GM18526 (cell line): ENCODE measurements around the gene ELN.

Experiments
- POLR2A ChIP-seq: IDR thresholded peaks from 3 replicates; pipeline ENCODE4 v1.6.1; 2011; ENCODE audit not compliant: insufficient read length; ENCODE audit errors: extremely low read depth

Gene ELN

GRCh38 chr7:74042746-74043522 lies 15.0 kb downstream of the ELN start:
- TF ChIP-seq POLR2A, result no peak

GRCh38 chr7:74043523-74043951 lies 15.6 kb downstream of the ELN start:
- TF ChIP-seq POLR2A, result no peak

- TF ChIP-seq POLR2A, result no peak
These were observed 16.7 kb downstream of the ELN start for GRCh38 chr7:74044366-74045350.

GRCh38 chr7:74047804-74048380 lies 19.9 kb downstream of the ELN start:
- TF ChIP-seq POLR2A, result no peak

GRCh38 chr7:74048999-74049599 lies 21.1 kb downstream of the ELN start:
- TF ChIP-seq POLR2A, result no peak

GRCh38 chr7:74049997-74050798 lies 22.2 kb downstream of the ELN start:
- TF ChIP-seq POLR2A, result no peak

GRCh38 chr7:74051193-74051592 lies 23.2 kb downstream of the ELN start:
- no peak for TF ChIP-seq POLR2A

GRCh38 chr7:74051629-74052410 lies 23.8 kb downstream of the ELN start:
- TF ChIP-seq POLR2A, result no peak

GRCh38 chr7:74052628-74053027 lies 24.7 kb downstream of the ELN start:
- TF ChIP-seq POLR2A, result no peak

GRCh38 chr7:74053589-74054186 lies 25.7 kb downstream of the ELN start:
- TF ChIP-seq POLR2A, result no peak

- no peak for TF ChIP-seq POLR2A
These were observed 28.3 kb downstream of the ELN start for GRCh38 chr7:74056096-74056915.

GRCh38 chr7:74057216-74057925 lies 29.4 kb downstream of the ELN start:
- no peak for TF ChIP-seq POLR2A
